Medulla oblongata (tissue), 1 donor: ENCODE measurements around the gene PRKCD.
A peak's percentile ranks its signal among the peaks of the same experiment; 100 is the strongest.

ENCODE experiments used
- DNase-seq: peaks from one replicate; pipeline ENCODE4 v3.0.0-alpha.2; 2015; ENCODE audit errors: extremely low spot score

The PRKCD gene

DNA sequence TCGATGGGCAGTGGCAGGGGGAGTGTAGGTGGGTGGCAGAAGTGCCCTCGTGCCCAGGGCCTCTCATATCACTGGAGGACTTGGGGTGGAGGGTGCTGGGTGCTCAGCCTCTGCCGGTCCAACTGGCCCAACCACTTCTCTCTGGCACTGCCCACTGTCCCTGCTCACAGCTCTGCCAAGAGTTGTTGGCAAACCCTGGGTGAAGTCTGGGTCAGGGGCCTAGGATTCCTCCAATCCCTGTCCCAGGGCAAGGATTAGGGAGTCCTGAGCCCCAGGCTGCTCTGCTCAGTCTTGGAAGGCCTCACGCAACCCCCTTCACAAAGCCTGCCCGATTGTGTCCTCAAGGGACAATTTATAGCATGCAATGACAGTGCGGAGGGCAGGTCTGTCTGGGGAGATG, 5.2 kb upstream of the PRKCD start:
- no peak for DNase-seq

DNA sequence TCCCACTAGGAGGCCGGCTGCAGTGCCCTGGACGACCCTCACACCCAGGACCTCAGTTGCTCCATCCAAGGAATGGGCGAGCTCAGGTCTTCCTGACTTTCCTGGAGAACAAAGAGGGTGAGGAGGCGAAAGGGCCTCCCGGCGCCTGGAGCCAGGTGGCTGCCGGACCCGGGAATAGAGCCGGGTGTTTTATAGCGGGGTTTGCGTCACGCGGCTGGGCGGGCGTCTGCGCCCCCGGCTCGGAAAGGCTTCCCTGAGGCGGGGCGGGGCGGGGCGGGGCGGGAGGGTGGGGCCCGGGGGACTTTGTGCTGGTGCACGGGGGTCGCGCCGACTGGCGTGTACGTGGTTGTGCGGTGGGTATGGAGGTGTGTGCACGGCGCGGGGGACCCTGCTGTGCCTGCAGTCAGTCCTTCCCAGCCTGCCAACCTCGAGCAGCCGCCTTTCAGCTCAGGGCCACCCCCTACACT, 4.6 kb upstream of the PRKCD start:
- no peak for DNase-seq

DNA sequence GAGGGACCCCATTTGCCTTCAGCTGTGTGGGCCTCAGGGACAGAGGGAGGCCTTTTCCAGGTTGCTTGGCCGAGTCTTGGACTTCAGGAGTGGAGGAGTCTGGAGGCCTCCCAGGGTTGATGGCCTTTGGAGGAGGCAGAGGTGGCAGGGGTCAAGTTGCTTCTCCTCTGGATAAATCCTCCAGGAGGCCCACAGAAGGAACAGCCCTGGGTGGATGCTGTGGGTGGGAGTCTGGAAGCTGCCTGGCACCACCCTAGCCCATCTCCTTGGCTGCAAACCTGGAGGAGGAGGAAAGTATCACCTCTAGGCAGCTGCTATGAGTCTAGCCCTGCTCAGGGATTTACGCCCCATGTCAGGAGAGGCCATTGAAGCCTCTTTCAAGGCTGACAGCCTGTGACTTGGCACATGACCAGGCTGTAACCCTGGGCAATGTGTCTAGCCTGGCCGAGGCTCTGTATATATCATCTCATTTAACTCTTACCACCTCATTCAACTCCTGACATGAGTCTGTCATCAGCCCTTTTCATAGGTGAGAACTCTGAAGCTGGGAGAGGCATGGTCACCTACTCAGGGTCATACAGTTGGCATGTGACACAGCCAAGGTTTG, 2.9 kb upstream of the PRKCD start:
- DNase-seq, result no peak

DNA sequence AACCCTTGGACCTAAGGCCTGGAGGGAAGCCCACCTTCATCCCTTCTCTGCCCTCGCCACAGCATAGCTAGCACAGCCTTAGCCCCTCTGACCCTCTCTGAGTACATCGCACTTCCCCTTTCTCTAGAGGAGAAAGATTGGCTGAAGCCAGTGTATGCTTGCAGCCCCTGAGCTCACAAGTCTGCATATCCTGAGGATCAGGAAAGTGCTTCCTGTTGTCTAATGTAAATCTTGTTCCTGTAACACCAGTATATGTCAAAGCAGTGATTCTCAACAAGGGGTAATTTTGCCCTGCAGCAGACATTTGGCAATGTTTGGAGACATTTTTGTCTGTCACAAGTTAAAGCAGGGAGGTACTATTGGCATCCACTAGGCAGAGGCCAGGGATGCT, 2.2 kb upstream of the PRKCD start:
- no peak for DNase-seq

DNA sequence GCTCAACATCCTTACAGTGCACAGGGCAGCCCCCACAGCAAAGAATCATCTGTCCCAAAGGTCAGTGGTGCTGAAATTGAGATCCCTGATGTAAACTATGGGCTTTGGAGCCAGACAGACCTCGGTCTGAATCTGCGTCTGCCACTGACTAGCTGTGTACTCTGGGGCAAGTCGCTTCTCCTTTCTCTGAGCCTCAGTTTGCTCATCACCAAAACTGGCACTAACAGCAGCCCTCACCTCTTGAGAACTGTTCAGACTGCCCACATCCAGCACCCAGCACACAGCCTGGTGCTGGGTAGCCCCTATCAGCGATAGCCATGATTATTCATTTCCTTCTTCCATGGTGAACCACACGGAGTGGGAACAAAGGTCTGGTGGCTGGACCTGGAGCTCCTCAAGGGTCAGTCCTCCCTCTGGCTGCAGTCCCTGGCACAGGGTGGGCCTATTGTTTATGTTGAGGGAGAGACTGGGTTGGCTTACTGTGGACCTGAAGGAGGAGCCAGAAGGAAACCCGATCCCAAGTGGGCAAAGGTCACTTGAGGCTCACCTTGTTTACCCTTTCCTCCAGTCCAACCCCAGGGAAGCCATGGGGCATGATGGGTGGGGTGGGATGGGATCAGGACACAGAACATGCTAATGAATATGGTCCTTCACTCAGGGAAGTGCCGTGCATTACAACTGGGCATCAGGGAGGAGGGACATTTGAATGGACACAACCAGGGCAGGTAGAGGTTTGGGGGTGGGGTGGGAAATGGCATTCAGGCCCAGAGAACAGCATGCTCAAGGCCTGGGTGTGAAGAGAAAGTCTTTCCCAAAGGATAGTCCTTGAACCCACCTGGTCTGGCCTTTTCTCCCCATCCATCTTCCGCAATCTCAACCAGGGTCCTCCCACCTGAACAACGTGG, 1.6 kb upstream of the PRKCD start:
- DNase-seq, result no peak

DNA sequence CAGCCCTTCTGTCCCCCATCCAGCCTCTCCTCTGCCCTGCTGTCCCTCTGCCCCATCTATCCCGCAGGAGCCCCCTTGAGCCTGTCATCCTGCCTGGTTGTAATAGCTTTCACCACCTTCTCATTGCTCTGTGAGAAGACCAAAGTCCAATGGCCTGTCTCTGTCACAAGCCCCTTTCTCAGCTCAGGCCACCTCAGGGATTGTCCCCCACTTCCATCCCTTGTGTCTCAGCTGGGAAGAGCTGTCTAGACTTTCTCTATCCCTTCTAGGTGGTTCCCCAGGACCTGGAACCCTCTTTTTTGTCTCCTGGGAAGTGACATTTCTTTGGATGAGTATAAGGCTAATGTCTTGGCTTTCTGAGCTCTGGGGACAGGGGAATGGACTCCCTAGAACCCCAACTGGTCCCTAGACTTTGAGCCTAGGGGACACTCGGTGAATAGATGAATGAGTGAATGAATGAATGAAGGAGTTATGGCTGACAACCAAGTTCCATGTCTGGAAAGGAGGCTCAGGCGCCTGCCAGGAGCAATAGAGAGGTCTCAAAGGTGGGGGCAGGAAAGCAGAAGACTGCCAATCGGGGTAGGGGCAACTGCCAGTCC, 849 bp upstream of the PRKCD start:
- DNase-seq, result no peak

DNA sequence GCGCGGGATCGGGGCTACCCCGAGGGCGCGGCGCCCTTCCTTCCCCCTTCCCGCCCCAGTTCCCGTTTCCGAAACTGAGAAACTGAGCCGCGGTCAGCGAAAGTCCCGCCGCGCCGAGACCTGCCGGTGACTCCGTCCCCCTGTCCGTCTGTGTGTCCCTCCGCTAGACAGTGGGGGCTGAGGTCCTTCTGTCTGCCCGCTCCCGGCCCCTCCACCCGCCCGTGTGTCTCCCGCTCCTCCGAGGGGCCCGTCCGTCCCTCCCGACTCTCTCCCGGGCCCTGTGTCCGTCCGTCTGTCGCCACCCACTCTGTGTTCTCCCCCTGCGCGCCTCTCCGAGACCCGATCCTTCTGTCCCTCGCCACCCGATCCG, 426 bp downstream of the PRKCD start:
- no peak for DNase-seq

DNA sequence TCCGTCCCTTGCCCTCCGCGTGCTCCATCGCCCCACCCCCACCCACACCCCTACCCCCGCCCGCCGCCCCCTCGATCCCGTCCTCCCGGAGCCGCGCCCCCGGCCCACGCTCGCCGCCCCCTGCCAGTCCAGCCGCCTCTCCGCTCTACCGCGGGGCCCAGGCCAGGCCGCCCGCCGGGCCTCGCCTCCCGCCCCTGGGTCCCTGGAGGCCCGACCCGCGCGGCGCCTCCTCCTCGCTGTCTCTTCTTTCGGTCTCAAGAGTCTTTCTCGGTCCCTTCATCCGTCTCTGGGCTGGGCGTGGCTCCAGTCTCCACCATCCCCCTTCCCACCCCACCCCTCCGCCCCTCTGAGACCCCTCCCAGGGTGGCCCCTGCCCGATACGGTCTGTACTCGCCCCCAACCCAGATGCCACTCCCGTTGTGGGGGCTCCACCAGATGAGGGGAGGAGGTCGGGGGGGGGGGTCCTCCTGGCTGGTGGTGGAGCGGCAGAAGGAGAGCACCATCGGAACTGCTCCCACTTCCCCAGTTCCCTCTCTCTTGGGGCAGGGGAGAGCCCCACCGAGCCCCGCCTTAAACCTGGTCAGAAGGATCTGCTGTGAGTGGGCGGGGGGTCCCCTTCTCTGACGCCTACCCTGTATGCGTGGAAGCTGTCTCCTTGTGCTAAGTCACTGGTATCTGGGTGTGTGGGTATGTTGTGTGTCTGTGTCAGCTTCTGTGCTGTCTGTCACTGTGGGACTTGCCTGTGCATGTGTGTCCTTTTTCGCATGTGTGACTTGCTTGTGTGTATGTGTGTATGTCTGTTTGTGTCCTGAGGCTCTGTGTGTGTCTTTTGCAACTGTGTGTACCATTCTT, 1.0 kb downstream of the PRKCD start:
- DNase-seq, result no peak

DNA sequence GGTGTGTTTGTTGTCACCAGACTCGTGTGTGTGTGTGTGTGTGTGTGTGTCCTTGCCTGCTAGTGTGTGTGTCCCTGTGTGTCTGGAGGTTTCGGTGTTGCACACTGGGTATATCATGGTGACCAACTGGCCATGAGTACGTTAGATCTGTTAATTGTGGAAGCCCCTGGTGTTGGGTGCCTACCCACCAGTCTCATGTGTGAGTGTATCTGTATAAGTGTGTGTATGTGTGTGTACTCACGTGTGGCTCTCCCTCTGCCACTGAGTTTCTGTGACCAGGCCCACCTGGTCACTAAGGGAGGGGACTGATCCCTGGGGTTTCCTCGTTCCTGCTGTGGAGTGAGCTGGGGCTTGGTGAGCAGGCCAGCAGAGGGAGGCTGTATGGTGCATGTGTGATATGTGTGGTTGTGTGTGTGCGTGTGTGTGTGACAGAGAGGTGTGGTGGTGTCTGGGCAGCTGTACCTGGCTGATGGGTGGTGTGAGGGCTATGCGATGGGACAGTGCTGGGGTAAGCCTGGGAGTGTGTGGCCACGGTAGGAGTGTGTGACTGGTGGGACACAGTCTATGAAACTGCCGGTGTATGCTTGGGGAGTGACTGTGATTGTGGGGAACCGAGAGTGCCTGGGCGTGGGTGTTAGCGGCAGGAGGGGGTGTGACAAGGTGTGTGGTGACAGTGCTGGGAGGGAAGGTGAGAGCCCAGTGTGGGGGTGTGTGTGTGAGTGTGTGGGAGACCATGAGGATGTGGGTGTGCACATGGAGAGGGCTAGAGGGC, 1.8 kb downstream of the PRKCD start:
- no peak for DNase-seq

DNA sequence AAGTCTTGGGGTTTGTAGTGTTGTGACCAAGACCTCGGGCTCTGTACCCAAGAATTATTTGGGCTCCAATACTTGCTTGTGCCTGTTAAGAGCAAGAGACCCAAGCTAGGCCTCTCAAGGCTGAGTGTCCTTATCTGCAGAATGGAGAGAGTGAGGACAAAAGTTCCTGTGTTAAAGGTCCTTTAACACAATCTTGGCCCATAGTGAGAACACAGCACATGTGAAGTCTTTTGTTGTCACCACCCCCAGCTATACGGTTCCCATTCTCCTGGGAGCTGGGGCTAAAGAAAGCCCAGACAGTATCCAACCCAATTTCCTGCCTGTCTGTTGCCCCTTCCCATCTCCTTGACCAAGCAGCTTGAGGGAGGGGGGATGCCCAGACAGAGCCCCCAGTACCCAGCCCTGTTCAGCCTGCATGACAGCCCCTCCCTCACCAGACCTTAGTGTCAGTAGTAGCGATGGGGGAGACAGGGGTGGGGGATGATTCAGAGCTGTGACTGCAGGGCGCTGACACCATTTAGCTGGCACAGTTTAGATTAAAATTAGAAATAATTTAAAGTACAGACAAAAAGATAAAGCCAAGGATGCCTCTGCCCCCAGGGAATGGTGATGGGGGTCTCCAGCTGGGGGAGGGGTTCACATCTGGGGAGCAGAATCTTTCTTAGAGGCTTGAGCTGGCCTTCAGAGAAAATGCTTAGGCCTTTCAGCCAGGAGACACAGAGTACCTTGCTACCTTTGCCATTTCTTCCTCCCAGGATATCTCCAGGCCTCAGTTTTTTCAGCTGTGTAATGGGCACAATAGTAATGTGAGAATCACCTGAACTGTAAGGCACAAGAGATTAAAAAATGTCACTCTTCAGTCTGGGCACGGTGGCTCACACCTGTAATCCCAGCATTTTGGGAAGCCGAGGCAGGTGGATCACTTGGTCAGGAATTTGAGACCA, 2.7 kb downstream of the PRKCD start:
- no peak for DNase-seq

DNA sequence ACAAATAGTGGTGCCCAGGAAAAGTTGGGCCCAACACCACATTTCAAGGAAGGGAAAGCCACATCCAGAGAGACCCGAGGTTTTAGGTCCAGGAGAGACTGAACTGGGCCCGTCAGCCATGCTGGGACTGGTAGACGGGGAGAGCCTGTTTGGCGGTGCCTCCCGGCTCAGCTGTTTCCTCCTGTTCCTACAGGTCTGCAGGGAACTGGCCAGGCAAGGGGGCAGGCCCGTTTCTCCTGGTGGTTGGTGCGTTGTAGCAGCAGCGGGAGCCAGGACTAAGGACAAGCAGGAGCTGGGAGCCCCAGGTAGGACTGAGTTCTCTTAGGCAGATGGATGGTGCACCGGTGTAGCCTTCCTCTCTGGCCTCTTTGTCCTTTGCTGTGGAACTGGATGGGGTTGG, 3.9 kb downstream of the PRKCD start:
- DNase-seq, result no peak

DNA sequence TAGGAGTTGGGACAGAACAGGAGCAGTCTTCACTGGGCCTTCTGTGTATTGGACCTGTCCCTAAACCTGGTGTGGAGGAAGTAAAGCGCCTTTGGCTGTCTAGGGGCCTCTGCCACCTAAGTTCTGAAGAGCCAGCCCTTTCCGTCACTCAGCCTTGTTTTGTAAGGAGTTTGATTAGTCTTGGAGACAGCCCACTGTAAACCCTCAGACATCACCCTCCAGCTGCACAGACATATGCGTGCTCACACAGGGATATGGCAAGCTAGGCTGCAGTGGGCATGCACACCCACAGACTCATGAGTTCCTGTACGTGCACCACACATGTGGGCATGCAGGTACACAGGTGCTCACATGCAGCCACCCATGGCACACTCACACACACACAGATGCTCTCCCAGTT, 5.2 kb downstream of the PRKCD start:
- no peak for DNase-seq

DNA sequence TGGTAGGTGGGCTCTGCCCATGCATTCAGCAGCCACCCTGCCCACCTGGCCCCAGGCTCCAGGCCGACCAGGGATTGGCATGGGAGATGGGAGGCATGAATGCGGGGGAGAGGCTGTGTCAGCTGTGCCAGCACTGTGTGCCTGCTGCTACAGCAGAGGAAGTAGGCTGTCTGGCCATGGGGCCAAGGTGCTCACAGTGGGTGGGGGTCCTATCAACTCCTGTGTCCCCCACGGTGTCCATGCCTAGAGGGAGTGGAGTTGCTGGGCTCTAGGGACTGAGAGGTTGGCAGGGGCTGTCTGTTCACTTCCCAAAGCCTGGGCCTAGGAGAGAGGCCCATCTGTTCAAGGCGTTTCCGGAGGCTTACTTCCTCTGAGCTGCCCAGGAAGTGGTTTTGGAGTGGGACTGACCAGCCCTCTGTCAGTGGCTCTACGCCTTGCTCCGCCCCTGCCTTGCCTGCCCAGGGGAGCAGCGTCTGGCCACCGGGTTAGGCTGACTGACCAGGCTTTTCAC, 5.8 kb downstream of the PRKCD start:
- peak; percentile 81 for DNase-seq

DNA sequence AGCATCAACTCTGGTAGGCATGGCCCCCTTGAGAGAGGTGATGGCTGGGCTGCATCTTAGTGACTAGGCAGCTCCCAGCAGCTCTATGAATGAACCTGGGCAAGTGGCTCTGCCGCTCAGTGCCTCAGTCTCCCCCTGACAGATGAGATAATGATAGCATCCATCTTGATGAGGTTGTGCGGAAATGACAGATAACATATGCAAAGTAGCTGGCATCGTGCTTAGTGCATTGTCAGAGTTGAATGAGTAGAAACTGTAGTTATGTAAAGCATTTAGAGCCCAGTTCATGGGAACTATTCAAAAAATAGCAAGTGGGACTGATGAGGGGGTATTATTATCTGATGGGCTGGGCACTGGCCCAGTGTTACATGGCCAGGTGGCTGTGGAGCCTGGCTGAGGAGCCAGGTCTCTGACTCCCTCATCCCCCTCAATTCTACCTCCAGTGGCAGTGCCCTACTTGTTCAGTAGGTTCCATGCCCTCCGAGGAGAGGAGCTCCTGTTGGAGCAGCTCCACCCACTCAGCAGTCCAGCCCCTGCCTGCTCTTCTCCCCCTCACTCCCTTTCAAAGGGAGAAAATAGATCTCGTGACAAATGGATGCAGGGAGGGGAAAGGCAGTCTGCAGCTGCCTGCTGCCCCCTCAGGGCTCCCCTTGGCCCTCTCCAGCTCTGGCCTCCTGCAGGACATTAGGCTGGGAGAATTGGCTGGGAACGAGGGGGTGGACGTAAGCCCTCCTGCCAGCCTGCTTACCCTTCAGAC, 6.6 kb downstream of the PRKCD start:
- DNase-seq, result no peak

DNA sequence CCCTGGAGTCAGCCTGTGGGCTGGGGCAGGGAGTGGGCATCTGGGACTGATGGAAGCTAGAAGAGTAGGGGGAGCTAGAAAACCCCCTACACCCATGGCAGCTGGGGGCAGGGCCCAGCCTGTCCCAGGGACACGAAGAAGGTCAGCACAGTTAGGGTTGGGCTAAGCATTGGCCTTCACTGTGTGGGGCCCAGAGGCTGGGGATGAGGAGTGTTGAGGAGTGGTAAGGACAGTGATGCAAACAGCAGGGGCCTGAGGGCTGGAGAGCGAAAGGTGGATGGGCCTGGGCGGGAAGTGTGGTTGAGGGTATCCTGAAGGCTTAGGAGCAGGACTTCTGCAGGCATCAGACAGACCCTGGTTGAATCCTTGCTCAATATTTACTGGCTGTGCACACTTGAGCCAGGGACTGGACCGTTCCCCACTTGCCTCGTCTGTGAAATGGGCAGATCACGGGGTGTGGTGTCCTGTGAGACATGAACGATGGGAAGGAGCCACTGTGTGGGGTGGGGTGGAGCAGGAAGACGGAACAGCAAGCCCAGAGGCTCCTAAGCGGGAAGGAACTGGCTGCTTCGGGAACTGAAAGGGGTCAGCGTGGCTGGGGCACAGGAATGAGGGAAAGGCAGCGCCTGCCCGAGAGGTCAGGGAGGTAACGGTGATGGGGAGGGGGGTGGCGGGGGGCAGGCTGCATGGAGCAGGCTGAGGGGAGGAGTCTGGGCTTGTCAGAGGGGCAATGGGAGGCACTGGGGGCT, 7.3 kb downstream of the PRKCD start:
- DNase-seq, result no peak

DNA sequence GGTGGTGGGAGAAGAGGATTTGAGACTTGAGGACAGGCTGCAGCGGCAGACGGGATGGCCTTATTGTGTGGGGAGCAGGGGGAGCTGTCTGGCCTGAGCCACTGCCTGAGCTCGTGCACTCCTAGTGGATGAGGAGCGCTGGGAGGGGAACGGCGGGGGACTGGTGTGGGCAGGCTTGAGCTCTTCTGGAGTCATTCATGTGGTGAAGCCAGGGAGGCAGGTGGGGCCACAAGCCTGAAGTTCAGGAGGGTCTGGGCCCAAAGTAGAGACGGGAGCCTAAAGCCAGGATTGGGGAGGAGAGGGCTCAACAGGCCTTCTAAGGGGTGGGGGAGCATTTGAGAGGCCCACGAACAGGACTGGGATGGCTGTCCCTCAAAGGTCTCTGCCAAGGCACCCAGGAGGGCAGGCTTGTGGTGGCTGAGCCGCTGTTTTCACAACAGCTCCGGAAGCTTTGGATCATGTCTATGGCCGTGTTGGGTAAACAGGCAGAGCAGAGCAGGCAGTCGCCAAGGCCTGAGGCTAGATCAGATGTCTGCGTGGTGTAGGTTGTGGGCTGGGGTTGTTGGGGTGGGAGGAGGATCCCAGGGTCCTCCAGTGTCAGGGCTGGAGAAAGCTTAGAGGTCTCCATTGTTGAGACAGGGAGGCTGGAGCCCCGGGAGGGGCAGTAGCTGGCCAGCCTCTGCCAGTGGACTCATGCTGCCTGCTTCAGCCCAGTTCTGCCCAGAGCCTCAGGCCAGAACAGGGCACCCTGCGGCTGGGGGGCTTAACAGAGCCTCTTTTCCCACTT, 8.2 kb downstream of the PRKCD start:
- no peak for DNase-seq

DNA sequence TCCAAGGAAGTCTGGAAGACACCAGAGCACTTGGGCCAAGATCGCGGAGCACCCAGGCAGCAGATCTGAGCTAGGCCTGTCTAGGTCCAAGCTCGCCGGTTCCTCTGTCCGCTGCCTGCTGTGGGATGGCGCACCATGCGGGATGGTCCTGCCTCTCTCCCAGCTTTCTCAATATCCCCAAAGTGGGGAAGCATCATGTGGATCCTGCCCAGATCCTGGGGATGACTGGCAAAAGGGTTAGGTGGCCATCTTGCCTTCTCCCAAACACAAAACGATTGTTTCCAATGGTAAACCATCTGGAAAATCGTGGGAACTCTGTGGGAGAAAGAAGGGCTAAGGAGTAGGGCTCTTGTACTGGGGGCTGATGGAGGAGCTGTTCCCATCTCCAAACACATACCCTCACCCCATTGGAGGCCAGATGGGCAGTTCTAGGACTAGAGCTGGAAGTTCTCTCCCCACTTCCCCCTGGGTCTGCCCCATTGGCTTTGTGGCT, 8.9 kb downstream of the PRKCD start:
- no peak for DNase-seq
